HepG2 (cell line): ENCODE results near the gene ZSWIM2. TPM values are rescaled to one million over a fixed set of nuclear protein-coding genes. Genes with fewer than 3 reads are reported as not detected.
A peak's percentile ranks its signal among the peaks of the same experiment; 100 is the strongest.

ENCODE experiments used
- GABPB1 ChIP-seq: IDR thresholded peaks from 2 replicates; pipeline ENCODE4 v1.6.1; 2016; ENCODE audit warnings: mild to moderate bottlenecking, missing genetic modification reagents, moderate library complexity, missing compliant biosample characterization
- KLF11 ChIP-seq: IDR thresholded peaks from 2 replicates; pipeline ENCODE4 v1.6.1; 2016; ENCODE audit warnings: missing compliant biosample characterization
- KLF16 ChIP-seq, 2 experiments: sonication (generic) in 1 of 2; formaldehyde crosslinking in 1 of 2; IDR thresholded peaks; 2 replicates each; pipeline versions ENCODE4 v1.6.1 to v1.8.0; 2016 to 2023; ENCODE audit warnings: missing genetic modification reagents in 2 of 2, missing compliant biosample characterization in 1 of 2
- NR2F2 ChIP-seq: IDR thresholded peaks from 2 replicates; pipeline ENCODE4 v1.6.1; 2012; ENCODE audit warnings: low read depth, inconsistent platforms, borderline replicate concordance
- RFX1 ChIP-seq: fragments of 450-650 bp; IDR thresholded peaks from 2 replicates; pipeline ENCODE4 v1.6.1; 2017
- RFX3 ChIP-seq: IDR thresholded peaks from 2 replicates; pipeline ENCODE4 v1.6.1; 2016; ENCODE audit warnings: missing biosample characterization, missing genetic modification reagents
- SAFB2 ChIP-seq: sonication (generic); formaldehyde crosslinking; IDR thresholded peaks from 2 replicates; pipeline ENCODE4 v1.5.1; 2020; ENCODE audit warnings: missing genetic modification reagents, low read depth, mild to moderate bottlenecking, borderline replicate concordance
- ZFAT ChIP-seq: sonication (generic); formaldehyde crosslinking; conservative IDR thresholded peaks from 2 replicates; pipeline ENCODE4 v1.8.1; 2023; ENCODE audit warnings: missing genetic modification reagents, inconsistent platforms
- ZFY ChIP-seq: sonication (generic); formaldehyde crosslinking; IDR thresholded peaks from 2 replicates; pipeline ENCODE4 v1.4.0; 2020; ENCODE audit warnings: missing genetic modification reagents
- ZNF253 ChIP-seq: sonication (generic); formaldehyde crosslinking; IDR thresholded peaks from 2 replicates; pipeline ENCODE4 v1.8.0; 2022; ENCODE audit warnings: mild to moderate bottlenecking, missing genetic modification reagents, borderline replicate concordance
- ZNF33B ChIP-seq: sonication (generic); formaldehyde crosslinking; IDR thresholded peaks from 2 replicates; pipeline ENCODE4 v1.5.1; 2020; ENCODE audit warnings: mild to moderate bottlenecking, missing genetic modification reagents
- ZNF460 ChIP-seq: sonication (generic); formaldehyde crosslinking; IDR thresholded peaks from 2 replicates; pipeline ENCODE4 v1.5.1; 2020; ENCODE audit warnings: missing genetic modification reagents, mild to moderate bottlenecking, borderline replicate concordance
- ZNF557 ChIP-seq: sonication (generic); formaldehyde crosslinking; IDR thresholded peaks from 2 replicates; pipeline ENCODE4 v1.4.0; 2020; ENCODE audit warnings: missing genetic modification reagents
- ZNF678 ChIP-seq: sonication (generic); formaldehyde crosslinking; IDR thresholded peaks from 2 replicates; pipeline ENCODE4 v1.4.0; 2020; ENCODE audit warnings: mild to moderate bottlenecking, missing genetic modification reagents
- polyA plus RNA-seq, 8 experiments: library from polyadenylated mRNA; depleted of rRNA in 3 of 8; stranded (reverse) in 7 of 8; unstranded in 1 of 8; fragments of >200 nt; fragmentation: Illumina TruSeq in 4 of 8; extraction: Trizol in 4 of 8; gene quantifications; 2 replicates each; pipeline versions ENCODE4 v1.2.1 to v1.2.3, GENCODE V29; 2011 to 2016; ENCODE audit warnings: low read depth in 4 of 8, missing spikeins in 1 of 8, mixed read lengths in 1 of 8; ENCODE audit not compliant: insufficient read depth in 1 of 8
- total RNA-seq, 5 experiments: library from RNA; depleted of rRNA; stranded (reverse); fragments of >200 nt; fragmentation: Illumina TruSeq; extraction: Trizol; gene quantifications; 2 replicates each; pipeline ENCODE4 v1.2.3, GENCODE V29; 2016; ENCODE audit warnings: low read depth in 1 of 5
- TF ChIP-seq, protein P1 (sequence below): sonication (generic); formaldehyde crosslinking; IDR thresholded peaks from 2 replicates; pipeline ENCODE4 v1.5.0; 2020; ENCODE audit warnings: missing genetic modification reagents, mild to moderate bottlenecking, borderline replicate concordance
- TF ChIP-seq, protein P2 (sequence below): IDR thresholded peaks from 2 replicates; pipeline ENCODE4 v1.6.1; 2016; ENCODE audit warnings: missing genetic modification reagents, missing compliant biosample characterization
- TF ChIP-seq, protein P3 (sequence below): sonication (generic); formaldehyde crosslinking; IDR thresholded peaks from 2 replicates; pipeline ENCODE4 v1.4.0; 2020; ENCODE audit warnings: missing genetic modification reagents, mild to moderate bottlenecking, borderline replicate concordance
- TF ChIP-seq, protein P4 (sequence below): sonication (generic); formaldehyde crosslinking; IDR thresholded peaks from 2 replicates; pipeline ENCODE4 v1.5.1; 2020; ENCODE audit warnings: mild to moderate bottlenecking, missing genetic modification reagents, moderate library complexity
- TF ChIP-seq, protein P5 (sequence below): sonication (generic); formaldehyde crosslinking; IDR thresholded peaks from 2 replicates; pipeline ENCODE4 v1.4.0; 2020; ENCODE audit warnings: mild to moderate bottlenecking, low read depth, missing genetic modification reagents

Gene ZSWIM2
- total and polyA plus RNA-seq, 2 of the 13 experiments (the other 11 are each of a cell fraction or from before 2014, with no cell fraction given) = not detected

DNA sequence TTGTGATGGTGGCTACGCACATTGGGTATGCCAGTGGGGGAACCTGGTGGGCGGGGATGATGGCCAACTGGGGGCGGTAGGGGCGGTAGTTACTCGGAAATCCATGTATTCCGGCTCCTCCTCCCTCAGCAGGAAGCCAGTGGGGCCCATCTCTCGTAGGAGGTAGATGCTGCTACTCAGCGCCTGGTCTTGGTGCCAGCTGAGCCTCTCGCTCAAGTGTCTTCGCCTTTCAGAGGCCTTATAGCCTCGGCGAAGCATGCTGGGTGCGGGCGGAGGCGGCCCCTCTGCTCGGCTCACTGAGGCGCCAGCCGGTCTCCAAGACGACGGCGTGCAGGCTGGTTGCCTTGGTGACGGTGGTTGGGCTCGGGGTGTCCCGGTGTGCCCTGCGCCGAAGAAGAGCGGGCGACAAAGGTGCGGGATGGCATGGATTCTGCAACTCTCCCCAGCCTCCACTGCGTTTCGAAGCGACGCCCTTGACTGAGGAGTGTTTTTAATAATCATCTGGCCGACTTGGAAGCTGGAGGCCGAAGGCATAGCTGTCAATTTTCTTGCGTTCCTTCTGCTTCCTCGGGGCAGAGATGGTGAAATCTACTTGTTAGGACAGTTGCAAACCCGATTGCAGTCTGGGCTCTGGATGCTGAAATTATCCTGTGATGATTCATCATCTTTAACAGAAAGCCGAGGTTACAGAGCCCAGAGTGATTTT lies at the start of gene ZSWIM2 (continued):
- TF ChIP-seq, protein P1, sequence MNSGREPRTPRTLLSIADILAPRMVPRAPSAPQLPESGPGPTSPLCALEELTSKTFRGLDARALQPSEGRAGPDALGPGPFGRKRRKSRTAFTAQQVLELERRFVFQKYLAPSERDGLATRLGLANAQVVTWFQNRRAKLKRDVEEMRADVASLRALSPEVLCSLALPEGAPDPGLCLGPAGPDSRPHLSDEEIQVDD (CRISPR knock-in tag) = no peak
- TF ChIP-seq KLF16 (CRISPR knock-in tag; IDR thresholded peaks at IDR 0.05) (0 out of 4 replicates have a peak, but pooled peaks of 1 of the 2 experiments have one; percentile 68), ZFAT (CRISPR knock-in tag) (no peak), ZNF678 (CRISPR knock-in tag) (no peak), KLF11 (CRISPR knock-in tag) (no peak), RFX3 (peak; percentile 78), SAFB2 (no peak), GABPB1 (CRISPR knock-in tag) (0 out of 2 replicates have a peak, but pooled peaks have one; percentile 27), ZNF460 (no peak), ZNF557 (CRISPR knock-in tag) (no peak), RFX1 (peak; percentile 41; the same call in 1 of the 2 replicates), ZFY (CRISPR knock-in tag) (no peak), ZNF253 (CRISPR knock-in tag) (0 out of 2 replicates have a peak, but pooled peaks have one; percentile 22), NR2F2 (no peak), ZNF33B (no peak)
- TF ChIP-seq, protein P2, sequence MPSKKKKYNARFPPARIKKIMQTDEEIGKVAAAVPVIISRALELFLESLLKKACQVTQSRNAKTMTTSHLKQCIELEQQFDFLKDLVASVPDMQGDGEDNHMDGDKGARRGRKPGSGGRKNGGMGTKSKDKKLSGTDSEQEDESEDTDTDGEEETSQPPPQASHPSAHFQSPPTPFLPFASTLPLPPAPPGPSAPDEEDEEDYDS (CRISPR knock-in tag) = no peak
- TF ChIP-seq, protein P3, sequence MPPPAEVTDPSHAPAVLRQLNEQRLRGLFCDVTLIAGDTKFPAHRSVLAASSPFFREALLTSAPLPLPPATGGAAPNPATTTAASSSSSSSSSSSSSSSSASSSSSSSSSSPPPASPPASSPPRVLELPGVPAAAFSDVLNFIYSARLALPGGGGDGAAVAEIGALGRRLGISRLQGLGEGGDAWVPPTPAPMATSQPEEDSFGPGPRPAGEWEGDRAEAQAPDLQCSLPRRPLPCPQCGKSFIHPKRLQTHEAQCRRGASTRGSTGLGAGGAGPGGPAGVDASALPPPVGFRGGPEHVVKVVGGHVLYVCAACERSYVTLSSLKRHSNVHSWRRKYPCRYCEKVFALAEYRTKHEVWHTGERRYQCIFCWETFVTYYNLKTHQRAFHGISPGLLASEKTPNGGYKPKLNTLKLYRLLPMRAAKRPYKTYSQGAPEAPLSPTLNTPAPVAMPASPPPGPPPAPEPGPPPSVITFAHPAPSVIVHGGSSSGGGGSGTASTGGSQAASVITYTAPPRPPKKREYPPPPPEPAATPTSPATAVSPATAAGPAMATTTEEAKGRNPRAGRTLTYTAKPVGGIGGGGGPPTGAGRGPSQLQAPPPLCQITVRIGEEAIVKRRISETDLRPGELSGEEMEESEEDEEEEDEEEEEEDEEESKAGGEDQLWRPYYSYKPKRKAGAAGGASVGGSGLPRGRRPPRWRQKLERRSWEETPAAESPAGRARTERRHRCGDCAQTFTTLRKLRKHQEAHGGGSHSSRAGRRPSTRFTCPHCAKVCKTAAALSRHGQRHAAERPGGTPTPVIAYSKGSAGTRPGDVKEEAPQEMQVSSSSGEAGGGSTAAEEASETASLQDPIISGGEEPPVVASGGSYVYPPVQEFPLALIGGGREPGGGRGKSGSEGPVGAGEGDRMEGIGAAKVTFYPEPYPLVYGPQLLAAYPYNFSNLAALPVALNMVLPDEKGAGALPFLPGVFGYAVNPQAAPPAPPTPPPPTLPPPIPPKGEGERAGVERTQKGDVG (CRISPR knock-in tag) = no peak
- TF ChIP-seq, protein P4, sequence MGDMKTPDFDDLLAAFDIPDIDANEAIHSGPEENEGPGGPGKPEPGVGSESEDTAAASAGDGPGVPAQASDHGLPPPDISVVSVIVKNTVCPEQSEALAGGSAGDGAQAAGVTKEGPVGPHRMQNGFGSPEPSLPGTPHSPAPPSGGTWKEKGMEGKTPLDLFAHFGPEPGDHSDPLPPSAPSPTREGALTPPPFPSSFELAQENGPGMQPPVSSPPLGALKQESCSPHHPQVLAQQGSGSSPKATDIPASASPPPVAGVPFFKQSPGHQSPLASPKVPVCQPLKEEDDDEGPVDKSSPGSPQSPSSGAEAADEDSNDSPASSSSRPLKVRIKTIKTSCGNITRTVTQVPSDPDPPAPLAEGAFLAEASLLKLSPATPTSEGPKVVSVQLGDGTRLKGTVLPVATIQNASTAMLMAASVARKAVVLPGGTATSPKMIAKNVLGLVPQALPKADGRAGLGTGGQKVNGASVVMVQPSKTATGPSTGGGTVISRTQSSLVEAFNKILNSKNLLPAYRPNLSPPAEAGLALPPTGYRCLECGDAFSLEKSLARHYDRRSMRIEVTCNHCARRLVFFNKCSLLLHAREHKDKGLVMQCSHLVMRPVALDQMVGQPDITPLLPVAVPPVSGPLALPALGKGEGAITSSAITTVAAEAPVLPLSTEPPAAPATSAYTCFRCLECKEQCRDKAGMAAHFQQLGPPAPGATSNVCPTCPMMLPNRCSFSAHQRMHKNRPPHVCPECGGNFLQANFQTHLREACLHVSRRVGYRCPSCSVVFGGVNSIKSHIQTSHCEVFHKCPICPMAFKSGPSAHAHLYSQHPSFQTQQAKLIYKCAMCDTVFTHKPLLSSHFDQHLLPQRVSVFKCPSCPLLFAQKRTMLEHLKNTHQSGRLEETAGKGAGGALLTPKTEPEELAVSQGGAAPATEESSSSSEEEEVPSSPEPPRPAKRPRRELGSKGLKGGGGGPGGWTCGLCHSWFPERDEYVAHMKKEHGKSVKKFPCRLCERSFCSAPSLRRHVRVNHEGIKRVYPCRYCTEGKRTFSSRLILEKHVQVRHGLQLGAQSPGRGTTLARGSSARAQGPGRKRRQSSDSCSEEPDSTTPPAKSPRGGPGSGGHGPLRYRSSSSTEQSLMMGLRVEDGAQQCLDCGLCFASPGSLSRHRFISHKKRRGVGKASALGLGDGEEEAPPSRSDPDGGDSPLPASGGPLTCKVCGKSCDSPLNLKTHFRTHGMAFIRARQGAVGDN = peak; percentile 33
- TF ChIP-seq, protein P5, sequence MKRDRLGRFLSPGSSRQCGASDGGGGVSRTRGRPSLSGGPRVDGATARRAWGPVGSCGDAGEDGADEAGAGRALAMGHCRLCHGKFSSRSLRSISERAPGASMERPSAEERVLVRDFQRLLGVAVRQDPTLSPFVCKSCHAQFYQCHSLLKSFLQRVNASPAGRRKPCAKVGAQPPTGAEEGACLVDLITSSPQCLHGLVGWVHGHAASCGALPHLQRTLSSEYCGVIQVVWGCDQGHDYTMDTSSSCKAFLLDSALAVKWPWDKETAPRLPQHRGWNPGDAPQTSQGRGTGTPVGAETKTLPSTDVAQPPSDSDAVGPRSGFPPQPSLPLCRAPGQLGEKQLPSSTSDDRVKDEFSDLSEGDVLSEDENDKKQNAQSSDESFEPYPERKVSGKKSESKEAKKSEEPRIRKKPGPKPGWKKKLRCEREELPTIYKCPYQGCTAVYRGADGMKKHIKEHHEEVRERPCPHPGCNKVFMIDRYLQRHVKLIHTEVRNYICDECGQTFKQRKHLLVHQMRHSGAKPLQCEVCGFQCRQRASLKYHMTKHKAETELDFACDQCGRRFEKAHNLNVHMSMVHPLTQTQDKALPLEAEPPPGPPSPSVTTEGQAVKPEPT (CRISPR knock-in tag) = no peak
